CD4-positive, alpha-beta T cell treated with Interleukin-10 for 1 hour (primary cell): ENCODE results near the gene NPW.

Experiments used
- DNase-seq: peaks from one replicate; pipeline ENCODE4 v3.0.0-alpha.2; 2020

NPW gene

DNA sequence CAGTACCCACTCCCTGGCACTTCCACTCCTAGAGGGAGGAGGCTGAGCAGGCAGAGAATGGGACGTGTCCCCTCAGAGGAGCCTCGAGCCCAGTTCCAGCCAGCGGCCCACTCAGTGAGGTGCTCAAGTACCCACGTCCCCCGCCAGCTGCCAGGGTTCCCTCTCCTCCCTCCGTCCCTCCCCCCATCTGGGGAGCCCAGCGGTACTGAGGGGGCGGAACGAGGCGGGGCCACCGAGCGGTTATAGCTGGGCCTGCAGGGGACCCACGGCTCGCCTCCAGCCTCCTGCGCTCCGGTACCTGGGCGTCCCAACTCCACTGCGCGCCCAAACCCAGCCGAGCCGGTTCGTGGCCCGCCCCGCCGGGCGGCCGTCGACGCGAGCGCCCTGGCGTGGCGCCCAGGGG lies at the start of gene NPW:
NPW (plus strand) TSS at position 268 of the 403 bp plus-strand sequence.
- DNase-seq, result no peak

GRCh38 chr16:1971796-1972489 lies 47.6 kb upstream of the NPW start, which contains the start of gene TBL3:
Gene TBL3 (plus strand): TSS chr16:1972053. CDS start chr16:1972165, 112 bp downstream.
- DNase-seq, result peak; percentile 97

DNA sequence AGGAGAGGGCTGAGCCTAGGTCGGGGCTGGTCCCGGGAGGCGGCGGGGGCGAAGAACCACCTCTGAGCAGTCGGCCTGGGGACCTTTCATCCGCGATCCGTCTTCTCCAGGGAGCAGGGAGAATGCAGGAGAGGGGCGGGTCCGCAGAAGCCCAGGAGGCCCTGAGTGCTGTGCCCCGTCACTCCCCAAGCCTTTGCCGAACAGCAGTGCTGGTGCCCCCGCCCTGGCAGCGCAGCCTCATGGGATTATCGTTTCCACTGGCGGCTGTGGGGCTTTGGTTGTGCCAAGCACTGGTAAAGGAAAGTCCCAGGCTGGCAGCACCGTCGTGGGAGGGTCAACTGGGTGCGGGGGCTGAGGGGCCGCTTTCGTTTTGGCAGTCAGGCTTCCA lies 47.1 kb upstream of the NPW start:
- no peak for DNase-seq

GRCh38 chr16:1973461-1974156 lies 46.0 kb upstream of the NPW start:
- no peak for DNase-seq

GRCh38 chr16:1974157-1975070 lies 45.2 kb upstream of the NPW start:
- no peak for DNase-seq

DNA sequence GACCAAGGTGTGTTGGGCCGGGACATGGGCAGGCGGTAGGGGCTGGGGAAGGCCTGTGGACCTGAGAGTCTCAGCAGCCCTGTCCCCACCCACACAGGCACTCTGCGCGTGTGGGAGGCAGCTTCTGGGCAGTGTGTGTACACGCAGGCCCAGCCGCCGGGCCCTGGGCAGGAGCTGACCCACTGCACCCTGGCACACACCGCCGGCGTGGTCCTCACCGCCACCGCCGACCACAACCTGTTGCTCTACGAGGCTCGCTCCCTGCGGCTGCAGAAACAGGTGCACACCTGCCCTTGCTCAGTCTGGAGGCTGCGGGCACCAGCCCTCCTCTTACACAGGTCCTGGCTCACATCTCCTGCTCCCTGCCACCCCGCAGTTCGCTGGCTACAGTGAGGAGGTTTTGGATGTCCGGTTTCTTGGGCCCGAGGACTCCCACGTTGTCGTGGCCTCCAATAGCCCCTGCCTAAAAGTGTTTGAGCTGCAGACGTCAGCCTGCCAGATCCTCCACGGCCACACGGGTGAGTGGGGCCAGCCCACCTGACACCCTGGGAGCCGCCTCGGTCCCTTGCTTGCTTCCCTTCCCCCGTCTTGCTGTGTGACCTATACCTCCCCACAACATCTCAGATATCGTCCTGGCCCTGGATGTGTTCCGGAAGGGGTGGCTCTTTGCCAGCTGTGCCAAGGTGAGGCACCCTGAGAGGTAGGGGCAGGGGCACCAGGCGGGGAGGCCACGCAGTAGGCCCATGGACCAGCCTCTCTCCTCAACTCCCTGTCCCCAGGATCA lies 44.0 kb upstream of the NPW start:
- DNase-seq, result no peak

DNA sequence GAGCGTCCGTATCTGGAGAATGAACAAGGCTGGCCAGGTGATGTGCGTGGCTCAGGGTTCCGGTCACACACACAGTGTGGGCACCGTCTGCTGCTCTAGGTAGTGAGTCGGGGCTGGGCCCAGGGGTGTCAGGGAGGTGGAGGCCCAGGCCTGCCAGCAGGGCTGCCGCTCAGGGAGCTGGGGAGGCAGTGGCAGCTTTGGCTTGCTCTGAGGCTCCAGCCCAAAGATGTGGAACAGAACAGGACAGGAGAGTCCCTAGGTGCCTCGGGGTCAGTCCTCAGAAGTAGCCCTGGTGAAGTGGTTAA lies 43.4 kb upstream of the NPW start:
- DNase-seq, result no peak

- no peak for DNase-seq
Measured at GRCh38 chr16:1976951-1977874, 42.4 kb upstream of the NPW start.

DNA sequence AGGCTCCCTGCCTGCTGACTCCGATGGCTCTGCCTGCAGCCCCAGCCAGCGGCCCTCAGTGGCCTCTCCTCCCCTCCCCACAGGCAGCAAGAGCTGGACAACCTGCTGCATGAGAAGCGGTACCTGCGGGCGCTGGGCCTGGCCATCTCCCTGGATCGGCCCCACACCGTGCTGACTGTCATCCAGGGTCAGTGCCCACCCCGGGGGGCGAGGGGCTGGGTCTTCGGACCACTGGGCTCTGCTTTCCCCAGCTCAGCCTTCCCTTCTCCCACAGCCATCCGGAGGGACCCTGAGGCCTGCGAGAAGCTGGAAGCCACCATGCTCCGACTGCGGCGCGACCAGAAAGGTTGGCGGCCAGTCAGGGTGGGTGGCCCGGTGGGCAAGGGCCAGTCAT lies 41.7 kb upstream of the NPW start:
- DNase-seq, result no peak

DNA sequence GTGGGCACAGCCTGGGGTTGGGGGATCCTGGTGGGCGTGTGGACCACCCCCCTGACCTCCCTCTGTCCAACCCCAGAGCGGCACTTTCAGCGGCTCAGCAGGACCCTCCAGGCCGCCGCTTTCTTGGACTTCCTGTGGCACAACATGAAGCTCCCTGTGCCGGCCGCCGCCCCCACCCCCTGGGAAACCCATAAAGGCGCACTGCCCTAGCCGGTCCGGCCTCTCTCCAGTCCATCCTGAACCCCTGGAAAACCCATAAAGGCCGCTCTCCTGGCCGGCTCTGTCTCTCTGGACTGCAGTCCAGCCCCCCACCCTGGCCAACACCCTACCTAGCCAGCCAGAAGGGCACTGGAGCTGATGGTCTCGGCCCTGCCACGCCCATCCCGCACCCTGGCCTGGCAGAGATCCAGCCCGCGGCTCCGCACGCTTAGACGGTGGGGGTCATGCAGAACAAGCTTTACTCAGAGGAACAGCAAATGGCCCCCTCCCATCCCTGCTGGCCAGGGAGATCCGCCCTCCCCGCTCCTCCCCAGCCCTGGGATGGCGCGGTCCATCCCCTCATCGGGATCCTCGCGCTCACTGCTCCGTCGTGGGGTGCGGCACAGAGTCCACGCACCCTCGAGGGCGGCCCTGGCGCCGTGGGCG lies 41.0 kb upstream of the NPW start:
- DNase-seq, result no peak

DNA sequence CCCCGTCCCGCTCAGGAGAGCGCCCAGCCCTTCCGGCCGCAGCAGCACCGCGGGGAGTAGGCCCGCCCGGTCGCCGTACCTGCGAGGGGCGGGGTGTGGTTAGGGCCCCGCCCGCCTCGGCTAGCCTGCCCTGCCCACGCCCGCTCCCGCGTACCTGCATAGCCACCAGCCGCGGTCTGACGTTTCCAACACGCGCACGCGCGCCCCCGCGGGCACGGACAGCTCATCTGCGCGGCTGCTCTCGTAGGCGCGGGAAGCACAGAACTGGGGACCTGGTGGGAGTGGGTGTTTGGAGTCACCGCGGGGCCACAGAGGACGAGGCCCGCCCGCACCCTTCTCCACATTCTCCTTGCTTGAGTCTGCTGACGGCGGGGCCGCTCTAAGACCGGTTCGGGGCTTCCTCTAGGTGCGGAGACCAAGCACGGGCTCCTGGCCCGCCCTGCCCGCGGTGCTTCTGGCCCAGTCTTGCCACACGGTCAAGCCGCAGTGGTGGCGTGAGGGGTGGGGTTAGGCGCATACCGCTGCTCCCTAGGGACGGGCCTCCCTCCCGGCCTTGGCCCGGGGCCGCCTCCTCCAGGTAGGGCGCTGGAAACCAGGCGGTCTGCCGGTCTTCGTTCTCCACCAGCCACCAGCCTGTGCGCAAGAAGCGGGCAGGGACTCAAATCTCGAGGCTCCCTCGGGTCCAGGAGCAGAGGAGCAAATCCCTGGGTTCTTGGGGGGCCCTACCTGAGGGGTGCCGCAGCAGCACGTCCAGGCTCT lies 40.1 kb upstream of the NPW start:
- DNase-seq, result peak; percentile 54

DNA sequence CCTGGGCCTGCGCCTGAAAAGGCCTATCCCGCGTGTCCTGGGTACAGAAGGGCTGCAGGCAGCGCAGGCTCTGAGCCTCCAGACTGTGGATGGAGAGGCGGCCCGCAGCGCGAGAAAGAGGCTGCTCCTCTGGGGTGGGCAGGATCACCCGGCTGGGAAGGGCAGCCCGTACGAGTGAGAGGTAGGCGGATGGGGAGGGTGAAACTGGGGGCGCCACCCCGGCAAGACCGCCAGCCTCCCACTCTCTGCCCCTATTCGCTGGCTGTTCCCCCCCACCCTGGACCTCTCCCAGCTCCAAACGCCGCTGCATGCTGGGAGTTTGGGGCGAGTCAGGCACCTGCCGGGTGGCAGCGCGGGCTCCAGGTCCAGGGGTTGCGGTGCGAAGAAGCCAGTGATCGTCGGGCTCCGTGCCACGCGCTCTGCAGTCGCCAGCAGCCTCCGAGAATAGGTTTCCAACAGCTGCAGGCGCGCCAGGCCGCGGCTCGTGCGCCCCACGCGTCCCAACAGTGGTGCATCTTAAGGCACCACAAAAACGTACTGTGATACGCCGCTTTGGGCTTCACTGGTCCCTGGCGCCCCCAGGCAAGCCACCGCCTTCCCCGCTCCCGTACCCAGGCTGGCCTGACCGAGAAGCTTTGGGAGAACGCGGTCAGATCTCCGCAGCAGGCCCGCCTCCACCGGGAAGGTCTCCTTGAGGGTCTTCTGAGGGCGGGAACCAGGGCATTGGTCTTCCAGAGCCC lies 39.4 kb upstream of the NPW start:
- no peak for DNase-seq

DNA sequence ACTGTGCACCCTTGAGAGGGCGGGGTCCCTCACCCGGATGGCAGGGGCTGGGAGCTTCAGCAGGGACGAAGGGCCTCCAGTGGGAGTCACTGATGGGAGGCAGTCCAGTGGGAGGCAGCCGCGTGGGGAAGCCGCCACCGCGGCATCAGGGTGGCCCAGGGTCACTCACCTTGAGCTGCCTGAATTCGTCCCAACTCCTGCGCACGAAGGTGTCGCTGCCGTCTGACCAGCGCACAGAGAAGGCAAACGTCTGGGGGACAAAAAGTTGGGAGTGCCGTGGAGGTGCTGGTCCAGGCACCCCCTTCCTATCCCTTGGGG lies 38.9 kb upstream of the NPW start:
- no peak for DNase-seq

- no peak for DNase-seq
Measured at GRCh38 chr16:1981398-1981836, 38.2 kb upstream of the NPW start, which contains the start of gene NOXO1. Gene NOXO1 (minus strand): TSS chr16:1981469. CDS start chr16:1981179, 290 bp downstream.

DNA sequence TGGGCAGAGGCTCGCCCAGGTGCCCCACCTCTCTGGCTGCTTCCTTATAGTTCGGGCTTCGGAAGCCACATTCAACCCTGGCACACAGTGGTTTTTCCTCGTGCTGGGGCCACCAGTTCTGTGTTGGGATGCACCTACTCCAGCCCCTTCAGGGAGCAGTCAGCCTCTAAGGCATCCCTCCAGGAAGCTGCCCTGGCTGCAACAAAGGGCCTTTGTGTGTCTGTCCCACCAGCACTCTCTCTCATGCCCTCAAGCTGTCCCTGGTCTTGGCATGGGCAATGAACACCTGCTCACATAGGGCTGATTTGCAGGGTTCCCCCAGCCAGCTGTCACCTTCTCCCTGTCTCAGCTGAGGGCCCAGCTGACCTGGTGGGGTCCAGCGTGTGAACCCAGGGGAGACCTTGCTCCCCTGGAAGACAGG lies 37.6 kb upstream of the NPW start:
- DNase-seq, result no peak

GRCh38 chr16:1982991-1983543 lies 36.5 kb upstream of the NPW start:
- DNase-seq, result no peak

DNA sequence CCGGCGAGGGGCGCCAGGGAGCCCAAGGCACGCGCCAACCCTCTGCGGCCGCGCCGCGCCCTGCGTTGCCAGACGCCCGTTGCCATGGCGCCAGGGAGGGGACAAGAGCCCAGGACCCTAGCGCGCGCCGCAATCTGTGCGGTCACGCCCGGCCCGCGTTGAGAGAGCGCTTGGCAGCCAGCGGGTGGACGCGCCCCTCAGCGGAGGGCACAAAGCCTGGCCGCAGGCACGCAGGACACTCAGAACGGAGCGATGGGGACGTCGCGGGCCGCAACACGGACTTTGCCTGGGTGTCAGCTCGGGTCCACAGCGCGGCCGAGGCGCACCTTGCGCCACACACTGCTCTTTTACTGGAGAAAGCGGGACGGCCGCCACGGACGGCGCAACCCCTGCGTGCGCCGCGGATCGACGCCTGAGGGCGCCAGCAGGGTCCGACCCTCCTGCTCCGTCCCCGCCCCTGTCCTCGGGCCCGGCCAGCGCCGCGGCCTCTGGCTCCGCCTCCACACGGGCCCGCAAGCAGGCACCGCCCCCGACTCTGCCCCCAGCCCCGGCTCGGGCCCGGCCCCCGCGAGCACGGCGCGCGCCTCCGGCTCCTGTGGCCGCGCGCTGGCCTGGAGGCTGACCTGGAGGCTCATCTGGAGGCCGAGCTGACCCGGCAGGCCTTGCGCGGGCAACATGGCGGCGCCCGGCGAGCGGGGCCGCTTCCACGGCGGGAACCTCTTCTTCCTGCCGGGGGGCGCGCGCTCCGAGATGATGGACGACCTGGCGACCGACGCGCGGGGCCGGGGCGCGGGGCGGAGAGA lies 35.8 kb upstream of the NPW start, which contains the start of gene GFER:
GFER (plus strand) TSS at position 650 of the 803 bp plus-strand sequence; CDS start at position 676, 26 bp downstream.
- peak; percentile 83 for DNase-seq
